Sigmoid colon (tissue), 4 donors: ENCODE results near the gene TPM1.

Source experiments
- EP300 ChIP-seq, 4 donors: sonication (generic); formaldehyde crosslinking; IDR thresholded peaks; one replicate each; pipeline ENCODE4 v1.6.1; 2017; ENCODE audit warnings: antibody characterized with exemption in 4 of 4
- POLR2A ChIP-seq, 2 donors: fragments of 450-650 bp; IDR thresholded peaks; one replicate each; pipeline ENCODE4 v1.6.1; 2016; ENCODE audit warnings: antibody characterized with exemption in 2 of 2, mild to moderate bottlenecking in 2 of 2, moderate library complexity in 2 of 2
- POLR2AphosphoS5 ChIP-seq, 4 donors: sonication (generic); formaldehyde crosslinking; IDR thresholded peaks; one replicate each; pipeline ENCODE4 v1.6.1; 2017; ENCODE audit warnings: antibody characterized with exemption in 4 of 4
- TF ChIP-seq, protein P1 (sequence below), 4 experiments: fragments of 450-650 bp in 3 of 4; fragments of 200-600 bp in 1 of 4; IDR thresholded peaks; one replicate each; pipeline ENCODE4 v1.5.1; 2016 to 2019; ENCODE audit warnings: antibody characterized with exemption in 4 of 4, mild to moderate bottlenecking in 3 of 4, moderate library complexity in 2 of 4

DNA sequence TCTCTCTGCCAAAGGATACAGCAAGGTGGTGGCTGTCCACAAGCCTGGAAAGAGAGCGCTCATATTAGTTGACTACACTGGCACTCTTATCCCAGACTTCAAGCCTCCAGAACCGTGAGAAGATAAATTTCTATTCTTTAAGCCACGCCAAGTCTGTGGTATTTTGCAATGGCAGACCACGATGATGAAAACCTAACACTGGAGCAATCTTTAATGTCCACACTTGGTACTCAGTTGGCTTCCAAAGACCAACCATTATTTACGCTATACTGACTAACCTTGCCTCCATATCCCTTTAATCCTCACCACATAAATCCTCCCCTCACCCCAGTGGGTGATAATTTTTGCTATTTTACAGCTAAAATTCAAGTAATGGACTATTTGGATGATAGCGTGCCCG, 62.2 kb downstream of the TPM1 start:
- TF ChIP-seq, protein P1, sequence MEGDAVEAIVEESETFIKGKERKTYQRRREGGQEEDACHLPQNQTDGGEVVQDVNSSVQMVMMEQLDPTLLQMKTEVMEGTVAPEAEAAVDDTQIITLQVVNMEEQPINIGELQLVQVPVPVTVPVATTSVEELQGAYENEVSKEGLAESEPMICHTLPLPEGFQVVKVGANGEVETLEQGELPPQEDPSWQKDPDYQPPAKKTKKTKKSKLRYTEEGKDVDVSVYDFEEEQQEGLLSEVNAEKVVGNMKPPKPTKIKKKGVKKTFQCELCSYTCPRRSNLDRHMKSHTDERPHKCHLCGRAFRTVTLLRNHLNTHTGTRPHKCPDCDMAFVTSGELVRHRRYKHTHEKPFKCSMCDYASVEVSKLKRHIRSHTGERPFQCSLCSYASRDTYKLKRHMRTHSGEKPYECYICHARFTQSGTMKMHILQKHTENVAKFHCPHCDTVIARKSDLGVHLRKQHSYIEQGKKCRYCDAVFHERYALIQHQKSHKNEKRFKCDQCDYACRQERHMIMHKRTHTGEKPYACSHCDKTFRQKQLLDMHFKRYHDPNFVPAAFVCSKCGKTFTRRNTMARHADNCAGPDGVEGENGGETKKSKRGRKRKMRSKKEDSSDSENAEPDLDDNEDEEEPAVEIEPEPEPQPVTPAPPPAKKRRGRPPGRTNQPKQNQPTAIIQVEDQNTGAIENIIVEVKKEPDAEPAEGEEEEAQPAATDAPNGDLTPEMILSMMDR (IDR thresholded peaks at IDR 0.05), result no peak
- TF ChIP-seq POLR2A (IDR thresholded peaks at IDR 0.05) (no peak), EP300 (IDR thresholded peaks at IDR 0.05) (no peak), POLR2AphosphoS5 (IDR thresholded peaks at IDR 0.05) (no peak)
